NCI-H2107 (cell line): Measurements from ENCODE around the gene KRTAP12-4.
"Not testable (repeated sequence)": the region's sequence is repeated elsewhere in the genome, so short reads cannot be mapped to it uniquely, and the experiment has no call there.

Source experiments
- DNase-seq: peaks from one replicate; lab custom pipeline; 2025; lab: John Stamatoyannopoulos, UW

KRTAP12-4 gene

GRCh38 chr21:44686843-44687561 lies 32.5 kb upstream of the KRTAP12-4 start:
- no peak for DNase-seq

GRCh38 chr21:44686000-44686781 lies 31.7 kb upstream of the KRTAP12-4 start:
- no peak for DNase-seq

- not testable (repeated sequence) for DNase-seq
Observed at GRCh38 chr21:44685050-44685449, 30.6 kb upstream of the KRTAP12-4 start.

GRCh38 chr21:44684483-44684882 lies 30.0 kb upstream of the KRTAP12-4 start:
- DNase-seq, result no peak

GRCh38 chr21:44684077-44684476 lies 29.6 kb upstream of the KRTAP12-4 start:
- no peak for DNase-seq

GRCh38 chr21:44682580-44683151 lies 28.2 kb upstream of the KRTAP12-4 start:
- no peak for DNase-seq

- peak; percentile 83 for DNase-seq
Observed at GRCh38 chr21:44681861-44682579, 27.6 kb upstream of the KRTAP12-4 start, which contains the start of gene KRTAP12-1. Gene KRTAP12-1 (minus strand): TSS chr21:44682163. CDS start chr21:44682123, 40 bp downstream.

GRCh38 chr21:44681152-44681551 lies 26.7 kb upstream of the KRTAP12-4 start:
- no peak for DNase-seq

- no peak for DNase-seq
Observed at GRCh38 chr21:44677881-44678280, 23.4 kb upstream of the KRTAP12-4 start.

GRCh38 chr21:44671911-44672310 lies 17.5 kb upstream of the KRTAP12-4 start:
- DNase-seq, result no peak

GRCh38 chr21:44670642-44671432 lies 16.4 kb upstream of the KRTAP12-4 start:
- DNase-seq, result no peak

- DNase-seq, result no peak
Observed at GRCh38 chr21:44667612-44668011, 13.2 kb upstream of the KRTAP12-4 start.

- DNase-seq, result no peak
Observed at GRCh38 chr21:44666401-44667320, 12.2 kb upstream of the KRTAP12-4 start, which contains the start of gene KRTAP12-2. Gene KRTAP12-2 (minus strand): TSS chr21:44666927. CDS start chr21:44666886, 41 bp downstream.

- DNase-seq, result no peak
Observed at GRCh38 chr21:44664691-44665090, 10.2 kb upstream of the KRTAP12-4 start.

GRCh38 chr21:44661567-44661966 lies 7.1 kb upstream of the KRTAP12-4 start:
- not testable (repeated sequence) for DNase-seq

- DNase-seq, result no peak
Observed at GRCh38 chr21:44658913-44659595, 4.6 kb upstream of the KRTAP12-4 start.

- DNase-seq, result no peak
Observed at GRCh38 chr21:44658541-44658910, 4.1 kb upstream of the KRTAP12-4 start.

- DNase-seq, result no peak
Observed at GRCh38 chr21:44657635-44658540, 3.4 kb upstream of the KRTAP12-4 start, which contains the start of gene KRTAP12-3. Gene KRTAP12-3 (plus strand): TSS chr21:44657932. CDS start chr21:44657980, 48 bp downstream.
